Liver (tissue), 9 donors: ENCODE measurements around the gene FAM83E. TPM values are rescaled to one million over a fixed set of nuclear protein-coding genes. Genes with fewer than 3 reads are reported as not detected.

Experiments
- DNase-seq: peaks from one replicate; pipeline ENCODE4 v3.0.0-alpha.2; 2017; ENCODE audit warnings: low spot score
- H3K27ac ChIP-seq, 2 donors: one replicate each; pipeline ENCODE4 v1.7.0; 2013; ENCODE audit warnings: inconsistent platforms in 2 of 2, low read length in 2 of 2, control low read depth in 1 of 2, low read depth in 1 of 2, mild to moderate bottlenecking in 1 of 2
- H3K27me3 ChIP-seq, 4 donors: one replicate each; pipeline versions ENCODE4 v1.6.1 to v1.7.0; 2013; ENCODE audit warnings: low read length in 3 of 4, inconsistent platforms in 1 of 4, mild to moderate bottlenecking in 1 of 4, moderate library complexity in 1 of 4; ENCODE audit not compliant: control insufficient read depth in 4 of 4, insufficient read depth in 4 of 4
- H3K36me3 ChIP-seq, 4 donors: one replicate each; pipeline versions ENCODE4 v1.6.1 to v1.7.0; 2013; ENCODE audit warnings: low read length in 3 of 4, mild to moderate bottlenecking in 3 of 4, low read depth in 1 of 4, moderate library complexity in 1 of 4; ENCODE audit not compliant: control insufficient read depth in 4 of 4, insufficient read depth in 3 of 4
- H3K4me1 ChIP-seq, 4 donors: one replicate each; pipeline versions ENCODE4 v1.6.1 to v1.7.0; 2013; ENCODE audit warnings: low read length in 3 of 4, mild to moderate bottlenecking in 3 of 4, moderate library complexity in 1 of 4; ENCODE audit not compliant: control insufficient read depth in 4 of 4, insufficient read depth in 4 of 4
- H3K4me3 ChIP-seq, 3 donors: one replicate each; pipeline versions ENCODE4 v1.6.1 to v1.7.0; 2013; ENCODE audit warnings: low read length in 3 of 3, control low read depth in 1 of 3, low read depth in 1 of 3, mild to moderate bottlenecking in 1 of 3
- H3K9ac ChIP-seq, 2 donors: one replicate each; pipeline ENCODE4 v1.7.0; 2013; ENCODE audit warnings: low read length in 2 of 2, mild to moderate bottlenecking in 2 of 2, moderate library complexity in 2 of 2, control low read depth in 1 of 2, low read depth in 1 of 2
- H3K9me3 ChIP-seq, 4 donors: one replicate each; pipeline versions ENCODE4 v1.6.1 to v1.7.0; 2013; ENCODE audit warnings: low read length in 3 of 4; ENCODE audit not compliant: control insufficient read depth in 4 of 4
- EGR1 ChIP-seq, 2 donors: IDR thresholded peaks; 2 replicates each; pipeline ENCODE4 v1.6.1; 2016 to 2018; ENCODE audit warnings: antibody characterized with exemption in 2 of 2, low read depth in 2 of 2
- FOXA1 ChIP-seq: IDR thresholded peaks from 2 replicates; pipeline ENCODE4 v1.6.1; 2016; ENCODE audit warnings: antibody characterized with exemption
- FOXA2 ChIP-seq: IDR thresholded peaks from 2 replicates; pipeline ENCODE4 v1.6.1; 2016; ENCODE audit warnings: antibody characterized with exemption
- GABPA ChIP-seq, 2 donors: IDR thresholded peaks in 1 of 2; conservative IDR thresholded peaks in 1 of 2; 2 replicates each; pipeline ENCODE4 v1.6.1; 2016; ENCODE audit warnings: antibody characterized with exemption in 2 of 2, mild to moderate bottlenecking in 1 of 2, moderate library complexity in 1 of 2
- HNF4A ChIP-seq, 2 donors: conservative IDR thresholded peaks; 2 replicates each; pipeline ENCODE4 v1.6.1; 2016; ENCODE audit warnings: antibody characterized with exemption in 2 of 2, mild to moderate bottlenecking in 2 of 2
- JUND ChIP-seq, 2 donors: IDR thresholded peaks; 2 replicates each; pipeline ENCODE4 v1.6.1; 2016; ENCODE audit warnings: antibody characterized with exemption in 2 of 2
- RAD21 ChIP-seq, 2 donors: IDR thresholded peaks; 2 replicates each; pipeline ENCODE4 v1.6.1; 2016; ENCODE audit warnings: antibody characterized with exemption in 2 of 2, mild to moderate bottlenecking in 2 of 2
- RXRA ChIP-seq, 2 donors: IDR thresholded peaks; 2 replicates each; pipeline ENCODE4 v1.6.1; 2017 to 2018; ENCODE audit warnings: antibody characterized with exemption in 2 of 2, mild to moderate bottlenecking in 1 of 2
- SP1 ChIP-seq: IDR thresholded peaks from 2 replicates; pipeline ENCODE4 v1.6.1; 2018; ENCODE audit warnings: antibody characterized with exemption, mild to moderate bottlenecking
- YY1 ChIP-seq: IDR thresholded peaks from 2 replicates; pipeline ENCODE4 v1.6.1; 2016; ENCODE audit warnings: antibody characterized with exemption, mild to moderate bottlenecking
- WGBS: extraction: QIAGEN DNeasy Blood & Tissue Kit; methylation state at CpG from one replicate; pipeline ENCODE4 v1.1.7; 2013; 5-methylcytosine and 5-hydroxymethylcytosine counted together
- polyA plus RNA-seq, 2 donors: library from polyadenylated mRNA; stranded (reverse) in 1 of 2; unstranded in 1 of 2; fragments of 200-250 nt in 1 of 2; fragments of >200 nt in 1 of 2; fragmentation: Nextera tagmentation in 1 of 2; extraction: Ambion mirVana in 1 of 2; gene quantifications; one replicate each; pipeline versions ENCODE4 v1.2.1 to v1.2.3, GENCODE V29; 2013 to 2015
- total RNA-seq, 2 donors: library from RNA; depleted of rRNA; stranded (reverse); fragments of >200 nt; gene quantifications; one replicate each; pipeline ENCODE4 v1.2.3, GENCODE V29; 2014
- TF ChIP-seq, protein P1 (sequence below): IDR thresholded peaks from 2 replicates; pipeline ENCODE4 v1.6.1; 2016; ENCODE audit warnings: antibody characterized with exemption
- TF ChIP-seq, protein P2 (sequence below): fragments of 150-350 bp; IDR thresholded peaks from 2 replicates; pipeline ENCODE4 v1.5.1; 2017; ENCODE audit warnings: improper control_type of control experiment, low read depth, low read length; ENCODE audit not compliant: missing input control
- TF ChIP-seq, protein P3 (sequence below): IDR thresholded peaks from 2 replicates; pipeline ENCODE4 v1.6.1; 2016; ENCODE audit warnings: antibody characterized with exemption
- TF ChIP-seq, protein P4 (sequence below): IDR thresholded peaks from 2 replicates; pipeline ENCODE4 v1.6.1; 2016; ENCODE audit warnings: antibody characterized with exemption
- donor health status: healthy.
- donor health status: healthy.
- donor health status: healthy.
- donor health status: healthy.
- donor health status: healthy.

FAM83E gene
- total and polyA plus RNA-seq, 4 donors = 0.20 to 0.42 (median 0.33) TPM; not detected in 1

DNA sequence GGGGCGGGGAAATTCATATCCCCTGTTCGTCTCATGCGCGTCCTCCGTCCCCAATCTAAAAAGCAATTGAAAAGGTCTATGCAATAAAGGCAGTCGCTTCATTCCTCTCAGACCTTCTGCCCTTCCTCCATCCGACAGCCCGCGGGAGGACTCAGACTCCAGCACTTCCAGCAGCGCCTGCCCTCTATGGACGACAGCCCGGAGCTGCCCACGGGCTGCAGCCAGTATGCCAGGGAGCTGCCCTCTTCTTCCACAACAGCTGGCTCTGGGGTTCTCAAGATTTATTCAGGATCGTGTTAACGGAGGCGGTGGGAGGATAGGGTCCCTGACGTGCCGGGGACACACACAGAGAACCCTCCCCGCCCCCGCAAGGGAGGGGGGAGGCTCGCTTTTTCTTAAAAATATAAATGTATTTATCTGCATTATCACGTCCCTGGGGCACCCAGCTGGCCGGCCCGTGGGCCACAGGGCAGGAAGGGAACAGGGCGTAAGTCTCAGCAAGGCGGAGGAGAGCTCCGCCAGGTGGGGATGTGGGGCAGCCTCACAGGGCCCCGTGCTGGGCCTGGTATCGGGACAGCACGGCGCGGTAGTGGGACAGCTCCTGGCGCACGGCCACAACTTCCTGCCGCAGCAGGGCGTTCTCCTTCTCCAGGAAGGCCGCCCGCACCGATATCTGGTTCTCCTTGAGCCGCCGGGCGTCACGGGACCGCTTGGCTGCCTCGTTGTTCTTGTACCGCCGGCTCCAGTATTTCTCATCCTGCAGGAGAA, 15.6 kb upstream of the FAM83E start:
- H3K9ac ChIP-seq = no peak overlapping the region
- TF ChIP-seq, protein P1, sequence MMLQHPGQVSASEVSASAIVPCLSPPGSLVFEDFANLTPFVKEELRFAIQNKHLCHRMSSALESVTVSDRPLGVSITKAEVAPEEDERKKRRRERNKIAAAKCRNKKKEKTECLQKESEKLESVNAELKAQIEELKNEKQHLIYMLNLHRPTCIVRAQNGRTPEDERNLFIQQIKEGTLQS = no peak
- TF ChIP-seq, protein P2, sequence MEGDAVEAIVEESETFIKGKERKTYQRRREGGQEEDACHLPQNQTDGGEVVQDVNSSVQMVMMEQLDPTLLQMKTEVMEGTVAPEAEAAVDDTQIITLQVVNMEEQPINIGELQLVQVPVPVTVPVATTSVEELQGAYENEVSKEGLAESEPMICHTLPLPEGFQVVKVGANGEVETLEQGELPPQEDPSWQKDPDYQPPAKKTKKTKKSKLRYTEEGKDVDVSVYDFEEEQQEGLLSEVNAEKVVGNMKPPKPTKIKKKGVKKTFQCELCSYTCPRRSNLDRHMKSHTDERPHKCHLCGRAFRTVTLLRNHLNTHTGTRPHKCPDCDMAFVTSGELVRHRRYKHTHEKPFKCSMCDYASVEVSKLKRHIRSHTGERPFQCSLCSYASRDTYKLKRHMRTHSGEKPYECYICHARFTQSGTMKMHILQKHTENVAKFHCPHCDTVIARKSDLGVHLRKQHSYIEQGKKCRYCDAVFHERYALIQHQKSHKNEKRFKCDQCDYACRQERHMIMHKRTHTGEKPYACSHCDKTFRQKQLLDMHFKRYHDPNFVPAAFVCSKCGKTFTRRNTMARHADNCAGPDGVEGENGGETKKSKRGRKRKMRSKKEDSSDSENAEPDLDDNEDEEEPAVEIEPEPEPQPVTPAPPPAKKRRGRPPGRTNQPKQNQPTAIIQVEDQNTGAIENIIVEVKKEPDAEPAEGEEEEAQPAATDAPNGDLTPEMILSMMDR = no peak
- TF ChIP-seq SP1 (peak; percentile 26), HNF4A (conservative IDR thresholded peaks at IDR 0.05) (no peak)
- TF ChIP-seq, protein P3, sequence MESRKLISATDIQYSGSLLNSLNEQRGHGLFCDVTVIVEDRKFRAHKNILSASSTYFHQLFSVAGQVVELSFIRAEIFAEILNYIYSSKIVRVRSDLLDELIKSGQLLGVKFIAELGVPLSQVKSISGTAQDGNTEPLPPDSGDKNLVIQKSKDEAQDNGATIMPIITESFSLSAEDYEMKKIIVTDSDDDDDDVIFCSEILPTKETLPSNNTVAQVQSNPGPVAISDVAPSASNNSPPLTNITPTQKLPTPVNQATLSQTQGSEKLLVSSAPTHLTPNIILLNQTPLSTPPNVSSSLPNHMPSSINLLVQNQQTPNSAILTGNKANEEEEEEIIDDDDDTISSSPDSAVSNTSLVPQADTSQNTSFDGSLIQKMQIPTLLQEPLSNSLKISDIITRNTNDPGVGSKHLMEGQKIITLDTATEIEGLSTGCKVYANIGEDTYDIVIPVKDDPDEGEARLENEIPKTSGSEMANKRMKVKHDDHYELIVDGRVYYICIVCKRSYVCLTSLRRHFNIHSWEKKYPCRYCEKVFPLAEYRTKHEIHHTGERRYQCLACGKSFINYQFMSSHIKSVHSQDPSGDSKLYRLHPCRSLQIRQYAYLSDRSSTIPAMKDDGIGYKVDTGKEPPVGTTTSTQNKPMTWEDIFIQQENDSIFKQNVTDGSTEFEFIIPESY = no peak

DNA sequence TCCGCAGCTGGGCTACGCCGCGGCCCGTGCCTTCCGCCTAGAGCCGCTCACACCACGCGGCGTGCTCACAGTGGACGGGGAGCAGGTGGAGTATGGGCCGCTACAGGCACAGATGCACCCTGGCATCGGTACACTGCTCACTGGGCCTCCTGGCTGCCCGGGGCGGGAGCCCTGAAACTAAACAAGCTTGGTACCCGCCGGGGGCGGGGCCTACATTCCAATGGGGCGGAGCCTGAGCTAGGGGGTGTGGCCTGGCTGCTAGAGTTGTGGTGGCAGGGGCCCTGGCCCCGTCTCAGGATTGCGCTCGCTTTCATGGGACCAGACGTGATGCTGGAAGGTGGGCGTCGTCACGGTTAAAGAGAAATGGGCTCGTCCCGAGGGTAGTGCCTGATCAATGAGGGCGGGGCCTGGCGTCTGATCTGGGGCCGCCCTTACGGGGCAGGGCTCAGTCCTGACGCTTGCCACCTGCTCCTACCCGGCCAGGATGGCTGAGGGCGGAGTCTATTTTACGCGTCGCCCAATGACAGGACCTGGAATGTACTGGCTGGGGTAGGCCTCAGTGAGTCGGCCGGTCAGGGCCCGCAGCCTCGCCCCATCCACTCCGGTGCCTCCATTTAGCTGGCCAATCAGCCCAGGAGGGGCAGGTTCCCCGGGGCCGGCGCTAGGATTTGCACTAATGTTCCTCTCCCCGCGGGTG, 14.9 kb upstream of the FAM83E start:
- Histone ChIP-seq H3K27me3 (no peaks in the 10 kb centered on the region), H3K4me3 (no peak overlapping the region), H3K27ac (peak overlapping the region in 1 of 2 donors; percentile 40), H3K36me3 (peaks cover 0 to 7% (median 1%) of the 10 kb centered on the region in 4 donors), H3K9ac (no peak overlapping the region), H3K9me3 (no peaks in the 10 kb centered on the region), H3K4me1 (peaks cover 18 to 68% (median 44%) of the 10 kb centered on the region in 4 donors)
- 53% methylated on average over 48 of the region's 48 CpGs for WGBS
- peak; percentile 75 for DNase-seq
- no peak for TF ChIP-seq EGR1 (IDR thresholded peaks at IDR 0.05; ENCODE audit: low read depth in 2 of 2)

More for the DNA sequence above, 15.6 kb upstream of the FAM83E start:
- peaks cover 0 to 7% (median 1%) of the 10 kb centered on the region in 4 donors for H3K36me3 ChIP-seq
- 55% methylated on average over 47 of the region's 47 CpGs for WGBS
- H3K9me3 ChIP-seq = no peaks in the 10 kb centered on the region
- H3K27ac ChIP-seq = peak overlapping the region in 1 of 2 donors; percentile 40
- H3K27me3 ChIP-seq = no peaks in the 10 kb centered on the region
- peaks cover 22 to 66% (median 41%) of the 10 kb centered on the region in 4 donors for H3K4me1 ChIP-seq
- DNase-seq = peak; percentile 77
- no peak overlapping the region for H3K4me3 ChIP-seq

DNA sequence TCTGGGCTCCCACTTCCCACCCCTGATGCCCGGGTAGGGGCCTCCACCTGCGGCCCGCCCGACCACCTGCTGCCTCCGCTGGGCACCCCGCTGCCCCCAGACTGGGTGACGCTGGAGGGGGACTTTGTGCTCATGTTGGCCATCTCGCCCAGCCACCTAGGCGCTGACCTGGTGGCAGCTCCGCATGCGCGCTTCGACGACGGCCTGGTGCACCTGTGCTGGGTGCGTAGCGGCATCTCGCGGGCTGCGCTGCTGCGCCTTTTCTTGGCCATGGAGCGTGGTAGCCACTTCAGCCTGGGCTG, 14.4 kb upstream of the FAM83E start:
- WGBS = 94% methylated on average over 22 of the region's 22 CpGs
- Histone ChIP-seq H3K27me3 (no peaks in the 10 kb centered on the region), H3K27ac (no peak overlapping the region), H3K4me1 (peaks cover 17 to 69% (median 43%) of the 10 kb centered on the region in 4 donors), H3K9me3 (no peaks in the 10 kb centered on the region), H3K36me3 (peaks cover 0 to 7% (median 1%) of the 10 kb centered on the region in 4 donors), H3K4me3 (no peak overlapping the region), H3K9ac (no peak overlapping the region)
- DNase-seq = peak; percentile 33
- TF ChIP-seq HNF4A (conservative IDR thresholded peaks at IDR 0.05) = no peak
- no peak for TF ChIP-seq YY1
- TF ChIP-seq, protein P4, sequence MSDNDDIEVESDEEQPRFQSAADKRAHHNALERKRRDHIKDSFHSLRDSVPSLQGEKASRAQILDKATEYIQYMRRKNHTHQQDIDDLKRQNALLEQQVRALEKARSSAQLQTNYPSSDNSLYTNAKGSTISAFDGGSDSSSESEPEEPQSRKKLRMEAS = no peak
- TF ChIP-seq, protein P2 = no peak
- TF ChIP-seq EGR1 (IDR thresholded peaks at IDR 0.05; ENCODE audit: low read depth in 2 of 2) = no peak
- no peak for TF ChIP-seq JUND (IDR thresholded peaks at IDR 0.05)
- TF ChIP-seq SP1 = no peak
- no peak for TF ChIP-seq RAD21 (IDR thresholded peaks at IDR 0.05)
- no peak for TF ChIP-seq RXRA (IDR thresholded peaks at IDR 0.05)
- no peak for TF ChIP-seq FOXA2
- TF ChIP-seq, protein P1 = no peak
- TF ChIP-seq FOXA1 = no peak
- no peak for TF ChIP-seq GABPA (IDR thresholded peaks at IDR 0.05 in 1 of 2, conservative IDR thresholded peaks at IDR 0.05 in 1 of 2)
